ENCODE data around the gene NRBF2. TPM values are rescaled to one million over a fixed set of nuclear protein-coding genes. Genes with fewer than 3 reads are reported as not detected.
"Not testable (repeated sequence)": the region's sequence is repeated elsewhere in the genome, so short reads cannot be mapped to it uniquely, and the experiment has no call there.

The NRBF2 gene
- total RNA-seq, 2 experiments from 2014 or later: 25.1 to 26.8 TPM

DNA sequence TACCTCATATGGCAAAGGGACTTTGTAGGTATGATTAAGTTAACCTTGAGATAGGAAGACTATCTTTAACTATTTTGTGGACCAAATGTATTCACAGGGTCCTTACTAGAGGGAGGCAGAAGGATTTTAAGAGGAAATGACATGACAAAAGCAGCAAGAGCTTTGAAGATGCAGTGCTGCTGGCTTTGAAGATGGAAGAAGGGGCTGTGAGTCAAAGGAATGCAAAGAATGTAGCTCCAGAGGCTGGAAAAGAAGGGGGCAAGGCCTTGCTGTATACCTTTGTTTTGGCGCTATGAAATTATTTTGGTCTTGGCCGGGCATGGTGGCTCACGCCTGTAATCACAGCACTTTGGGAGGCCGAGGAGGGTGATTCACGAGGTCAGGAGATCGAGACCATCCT lies 3.2 kb upstream of the NRBF2 start:
- peaks cover 14% of the 10 kb centered on the region for H3K4me1 Mint-ChIP-seq
- H3K4me3 Mint-ChIP-seq: no peak overlapping the region
- H3K27me3 Mint-ChIP-seq: no peaks in the 10 kb centered on the region
- DNase-seq: no peak
- peaks cover 12% of the 10 kb centered on the region for H3K36me3 Mint-ChIP-seq (ENCODE audit: low read depth)
- CTCF ChIA-PET: interaction anchor here (6.0 kb wide), 1 partner anchor 29 kb away, joined by 35 read pairs; no protein-coding TSS in a partner anchor
- POLR2A ChIA-PET: no interaction called here
- no peak overlapping the region for H3K27ac Mint-ChIP-seq
- peaks cover 12% of the 10 kb centered on the region for H3K9me3 Mint-ChIP-seq

DNA sequence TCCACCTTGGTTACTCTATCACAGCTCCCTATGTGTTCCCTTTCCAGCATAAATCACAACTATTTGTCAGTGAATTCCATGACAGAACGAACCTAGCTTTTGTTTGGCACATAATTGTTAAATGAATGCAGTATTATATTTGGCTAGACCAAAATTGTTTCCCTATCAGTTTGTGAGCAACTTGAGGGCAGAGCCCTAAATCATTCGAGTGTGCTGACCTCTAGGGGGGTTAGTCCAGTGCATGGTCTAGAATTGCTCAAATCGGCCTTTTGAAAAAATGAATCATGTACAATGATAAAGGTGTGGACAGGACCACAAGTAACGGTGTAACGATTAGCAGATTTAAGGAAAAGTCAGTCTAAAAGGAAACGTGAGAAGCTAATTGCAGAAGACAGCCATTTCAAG lies 475 bp upstream of the NRBF2 start:
- Mint-ChIP-seq H3K27ac (peak overlapping the region; percentile 95), H3K9me3 (peaks cover 12% of the 10 kb centered on the region), H3K27me3 (no peaks in the 10 kb centered on the region), H3K36me3 (ENCODE audit: low read depth) (peaks cover 23% of the 10 kb centered on the region), H3K4me3 (peak overlapping the region; percentile 91), H3K4me1 (peaks cover 33% of the 10 kb centered on the region)
- ChIA-PET CTCF (interaction anchor here (0.8 to 6.0 kb wide), 7 partner anchors 8 to 639 kb away, joined by 3 to 35 read pairs (median 5); partner anchors contain the start of gene ADO), POLR2A (interaction anchor here (0.8 to 3.9 kb wide), 20 partner anchors 10 to 605 kb away, joined by 3 to 34 read pairs (median 4); partner anchors contain the start of genes ADO and EGR2)
- DNase-seq: no peak

DNA sequence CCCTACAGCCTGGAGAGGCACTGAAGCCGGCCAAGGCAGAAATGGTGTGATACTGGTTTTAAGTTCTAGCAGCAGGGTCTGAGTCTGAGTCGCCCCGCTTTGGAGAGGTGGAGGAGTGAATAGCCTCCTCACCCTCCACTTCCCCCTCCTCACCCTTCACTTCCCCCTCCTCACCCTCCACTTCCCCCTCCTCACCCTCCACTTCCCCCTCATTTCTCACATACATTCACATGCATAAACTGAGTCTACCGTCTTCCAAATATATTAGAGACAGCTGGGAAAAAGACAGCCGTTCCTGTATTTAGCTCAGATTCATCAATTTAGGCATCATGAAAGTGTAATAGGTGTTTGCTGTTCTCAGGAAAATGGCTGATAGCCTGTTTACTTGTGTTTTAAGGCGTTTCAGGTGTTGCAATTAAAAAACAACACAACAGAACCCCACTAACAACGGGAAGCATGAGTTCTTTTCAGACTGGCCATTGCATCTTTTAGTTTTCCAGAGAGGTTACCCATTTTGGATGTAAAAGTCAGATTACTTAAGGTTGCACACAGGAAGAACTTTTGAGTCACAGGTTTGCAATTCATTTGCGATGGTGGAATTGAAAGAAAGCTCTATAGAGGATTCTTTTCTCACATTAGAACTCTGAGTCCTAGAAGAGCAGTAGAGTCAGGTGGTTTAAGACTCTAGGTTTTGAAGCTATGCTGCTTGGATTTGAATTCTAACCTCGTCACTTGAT lies 861 bp downstream of the NRBF2 start:
- Mint-ChIP-seq H3K4me3 (peak overlapping the region; percentile 91), H3K36me3 (ENCODE audit: low read depth) (peaks cover 29% of the 10 kb centered on the region), H3K27ac (peak overlapping the region; percentile 95), H3K4me1 (peaks cover 39% of the 10 kb centered on the region), H3K9me3 (peaks cover 12% of the 10 kb centered on the region), H3K27me3 (no peaks in the 10 kb centered on the region)
- ChIA-PET POLR2A (interaction anchor here (0.7 to 3.9 kb wide), 23 partner anchors 8 to 606 kb away, joined by 3 to 34 read pairs (median 4); partner anchors contain the start of genes ADO and EGR2), CTCF (interaction anchor here (1.0 to 6.0 kb wide), 5 partner anchors 12 to 869 kb away, joined by 3 to 35 read pairs (median 7); no protein-coding TSS in a partner anchor)
- DNase-seq: no peak

DNA sequence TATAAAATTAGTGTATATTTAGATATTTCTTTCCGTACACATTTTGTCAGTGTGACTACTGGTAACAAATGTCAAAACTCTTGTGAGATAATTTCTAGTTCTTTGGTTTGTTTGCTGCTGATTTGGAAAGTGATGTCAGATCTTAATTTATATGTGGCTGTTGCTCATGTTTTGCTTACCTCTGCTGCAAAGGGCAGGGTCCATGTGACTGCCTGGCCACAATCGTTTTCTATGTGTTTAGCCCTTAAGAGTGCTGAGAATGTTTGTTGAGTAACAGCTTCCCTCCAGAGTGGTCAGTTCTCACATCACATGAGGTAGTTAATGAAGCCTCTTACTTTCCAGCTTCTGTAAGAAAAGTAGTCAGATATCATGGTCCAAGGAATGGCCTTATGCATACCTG lies 4.2 kb downstream of the NRBF2 start:
- ChIA-PET POLR2A (interaction anchor here (1.4 kb wide), 1 partner anchor 9 kb away, joined by 6 read pairs; no protein-coding TSS in a partner anchor), CTCF (interaction anchor here (0.5 to 2.1 kb wide), 3 partner anchors 21 to 583 kb away, joined by 3 to 7 read pairs (median 4); no protein-coding TSS in a partner anchor)
- Mint-ChIP-seq H3K4me1 (peaks cover 50% of the 10 kb centered on the region), H3K36me3 (ENCODE audit: low read depth) (peaks cover 39% of the 10 kb centered on the region), H3K9me3 (peaks cover 6% of the 10 kb centered on the region), H3K27ac (no peak overlapping the region), H3K27me3 (no peaks in the 10 kb centered on the region), H3K4me3 (no peak overlapping the region)
- DNase-seq: no peak

DNA sequence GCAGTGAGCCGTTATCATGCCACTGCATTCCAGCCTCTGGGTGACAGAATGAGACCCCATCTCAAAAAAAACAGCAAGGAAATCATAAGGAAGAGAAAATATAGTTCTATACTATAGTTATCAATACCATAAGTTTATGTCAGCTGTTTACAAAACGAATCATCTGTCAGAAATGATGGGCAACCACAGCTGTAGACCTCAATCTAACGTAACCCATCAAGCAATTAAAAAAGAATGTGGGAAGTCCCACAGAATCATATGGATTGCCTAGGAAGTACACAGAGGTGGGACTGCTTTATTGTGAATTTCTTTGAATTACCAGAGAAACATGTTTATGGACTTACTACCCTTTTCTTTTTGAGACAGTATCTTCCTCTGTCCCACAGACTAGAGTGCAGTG lies 6.9 kb downstream of the NRBF2 start:
- H3K36me3 Mint-ChIP-seq (ENCODE audit: low read depth): peaks cover 29% of the 10 kb centered on the region
- DNase-seq: no peak
- H3K9me3 Mint-ChIP-seq: no peaks in the 10 kb centered on the region
- no peaks in the 10 kb centered on the region for H3K27me3 Mint-ChIP-seq
- no peak overlapping the region for H3K27ac Mint-ChIP-seq
- ChIA-PET CTCF (interaction anchor here (2.2 kb wide), 1 partner anchor 18 kb away, joined by 12 read pairs; no protein-coding TSS in a partner anchor), POLR2A (no interaction called here)
- H3K4me3 Mint-ChIP-seq: no peak overlapping the region
- H3K4me1 Mint-ChIP-seq: peaks cover 45% of the 10 kb centered on the region

DNA sequence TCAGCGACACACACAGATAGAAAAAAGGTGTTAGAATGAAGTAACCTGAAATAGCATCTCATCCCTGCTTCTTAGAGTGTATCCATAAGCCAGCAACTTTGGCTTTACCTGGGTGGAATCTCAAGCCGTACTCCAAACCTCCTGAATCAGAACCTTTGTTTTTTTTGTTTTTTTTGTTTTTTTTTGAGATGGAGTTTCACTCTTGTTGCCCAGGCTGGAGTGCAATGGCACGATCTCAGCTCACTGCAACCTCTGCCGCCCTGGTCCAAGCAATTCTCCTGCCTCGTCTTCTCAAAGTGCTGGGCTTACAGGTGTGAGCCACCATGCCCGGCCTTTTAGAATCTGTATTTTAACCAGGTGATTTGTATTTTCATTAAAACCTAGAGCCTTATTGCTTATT lies 9.0 kb downstream of the NRBF2 start:
- CTCF ChIA-PET: interaction anchor here (0.7 to 1.2 kb wide), 3 partner anchors 15 to 578 kb away, joined by 3 to 4 read pairs (median 3); no protein-coding TSS in a partner anchor
- POLR2A ChIA-PET: interaction anchor here (1.3 kb wide), 1 partner anchor 9 kb away, joined by 4 read pairs; the partner anchor contains the start of gene NRBF2
- no peak overlapping the region for H3K27ac Mint-ChIP-seq
- H3K4me1 Mint-ChIP-seq: peaks cover 41% of the 10 kb centered on the region
- no peak overlapping the region for H3K4me3 Mint-ChIP-seq
- no peaks in the 10 kb centered on the region for H3K9me3 Mint-ChIP-seq
- no peak for DNase-seq
- H3K27me3 Mint-ChIP-seq: no peaks in the 10 kb centered on the region
- H3K36me3 Mint-ChIP-seq (ENCODE audit: low read depth): peaks cover 32% of the 10 kb centered on the region

DNA sequence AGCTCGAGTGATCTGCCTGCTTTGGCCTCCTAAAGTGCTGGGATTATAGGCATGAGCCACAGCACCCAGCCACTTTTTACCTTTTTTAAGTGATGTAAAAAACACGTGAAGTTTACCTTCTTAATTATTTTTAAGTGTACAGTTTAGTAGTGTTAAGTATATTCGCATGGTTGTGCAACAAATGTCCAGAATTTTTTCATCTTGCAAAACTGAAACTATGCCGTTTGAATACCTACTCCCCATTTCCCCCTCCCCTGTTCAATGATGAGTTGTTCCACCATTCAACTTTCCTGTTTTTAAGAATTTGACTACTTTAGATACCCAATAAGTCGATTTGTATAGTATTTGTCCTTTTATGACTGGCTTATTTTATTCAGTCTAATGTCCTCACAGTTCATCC lies 10.9 kb downstream of the NRBF2 start:
- CTCF ChIA-PET: interaction anchor here (3.7 kb wide), 1 partner anchor 14 kb away, joined by 40 read pairs; no protein-coding TSS in a partner anchor
- POLR2A ChIA-PET: no interaction called here

DNA sequence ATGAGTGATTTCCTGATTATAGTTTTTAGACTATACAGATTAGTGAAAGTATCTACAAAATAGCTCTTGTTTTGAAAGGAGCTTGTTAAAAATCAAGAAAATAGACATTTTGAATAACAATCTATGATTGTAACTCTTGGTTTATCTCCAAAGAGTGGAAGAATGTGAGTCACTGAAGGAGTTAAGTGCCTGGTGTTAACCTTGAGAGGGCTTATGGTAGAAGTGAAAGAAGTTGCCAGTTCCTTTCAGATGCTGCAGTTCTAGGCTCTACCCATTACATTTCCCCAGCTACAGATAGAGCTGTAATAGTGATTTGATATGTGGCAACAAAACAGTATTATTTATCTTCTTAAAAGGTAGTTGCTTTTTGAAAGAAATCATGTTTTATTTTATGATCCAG lies 12.7 kb downstream of the NRBF2 start:
- CTCF ChIA-PET: interaction anchor here (1.6 to 3.7 kb wide), 5 partner anchors 11 to 574 kb away, joined by 3 to 40 read pairs (median 7); no protein-coding TSS in a partner anchor
- H3K27me3 Mint-ChIP-seq: no peaks in the 10 kb centered on the region
- no peak for DNase-seq
- peaks cover 30% of the 10 kb centered on the region for H3K4me1 Mint-ChIP-seq
- POLR2A ChIA-PET: interaction anchor here (1.7 to 2.9 kb wide), 2 partner anchors 9 to 12 kb away, joined by 6 to 33 read pairs; partner anchors contain the start of gene NRBF2
- H3K36me3 Mint-ChIP-seq (ENCODE audit: low read depth): peaks cover 32% of the 10 kb centered on the region
- no peak overlapping the region for H3K27ac Mint-ChIP-seq
- H3K9me3 Mint-ChIP-seq: no peaks in the 10 kb centered on the region
- no peak overlapping the region for H3K4me3 Mint-ChIP-seq

More for the DNA sequence above, 10.9 kb downstream of the NRBF2 start:
- Mint-ChIP-seq H3K4me1 (peaks cover 33% of the 10 kb centered on the region), H3K27ac (no peak overlapping the region), H3K9me3 (no peaks in the 10 kb centered on the region), H3K36me3 (ENCODE audit: low read depth) (peaks cover 30% of the 10 kb centered on the region), H3K4me3 (no peak overlapping the region), H3K27me3 (no peaks in the 10 kb centered on the region)
- no peak for DNase-seq

DNA sequence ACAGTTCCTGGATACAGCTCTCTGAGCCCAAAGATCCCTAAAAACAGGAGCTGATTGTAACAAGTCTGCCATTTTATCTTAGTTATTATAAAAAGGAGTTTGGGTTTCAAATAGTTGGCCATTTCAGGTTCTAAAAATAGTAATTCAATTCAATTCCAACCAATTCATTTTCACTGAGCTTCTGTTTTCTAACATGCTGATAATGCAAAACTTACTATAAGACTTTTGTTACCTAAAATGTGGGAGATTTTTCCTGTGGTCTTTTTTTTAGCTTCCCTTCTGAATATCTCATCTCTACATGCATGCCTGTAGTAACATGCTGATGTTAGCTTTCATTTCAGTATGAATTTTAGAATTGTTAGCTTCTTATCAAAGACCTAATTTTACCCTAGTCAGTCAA lies 13.4 kb downstream of the NRBF2 start:
- H3K9me3 Mint-ChIP-seq: no peaks in the 10 kb centered on the region
- DNase-seq: no peak
- no peak overlapping the region for H3K4me3 Mint-ChIP-seq
- no peaks in the 10 kb centered on the region for H3K27me3 Mint-ChIP-seq
- CTCF ChIA-PET: interaction anchor here (1.6 to 3.7 kb wide), 4 partner anchors 12 to 536 kb away, joined by 3 to 40 read pairs (median 10); no protein-coding TSS in a partner anchor
- H3K4me1 Mint-ChIP-seq: peaks cover 28% of the 10 kb centered on the region
- H3K27ac Mint-ChIP-seq: no peak overlapping the region
- POLR2A ChIA-PET: interaction anchor here (1.7 to 2.9 kb wide), 2 partner anchors 10 to 13 kb away, joined by 6 to 33 read pairs; partner anchors contain the start of gene NRBF2
- peaks cover 33% of the 10 kb centered on the region for H3K36me3 Mint-ChIP-seq (ENCODE audit: low read depth)

DNA sequence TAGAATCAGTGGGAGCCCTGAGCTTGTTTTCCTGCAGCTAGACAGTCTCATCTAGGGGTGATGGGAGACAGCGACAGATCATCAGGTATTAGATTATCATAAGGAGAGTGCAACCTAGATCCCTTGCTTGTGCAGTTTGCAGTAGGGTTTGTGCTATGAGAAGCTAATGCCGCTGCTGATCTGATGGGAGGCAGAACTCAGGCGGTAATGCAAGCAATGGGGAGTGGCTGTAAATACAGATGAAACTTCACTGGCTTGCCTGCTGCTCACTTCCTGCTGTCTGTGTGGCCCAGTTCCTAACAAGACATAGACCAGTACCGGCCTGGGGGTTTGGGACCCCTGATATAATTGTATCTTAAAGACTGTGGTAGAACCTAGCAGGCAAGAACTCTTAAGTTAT lies 17.6 kb downstream of the NRBF2 start:
- Mint-ChIP-seq H3K9me3 (no peaks in the 10 kb centered on the region), H3K27me3 (no peaks in the 10 kb centered on the region), H3K4me3 (no peak overlapping the region), H3K4me1 (peaks cover 11% of the 10 kb centered on the region), H3K36me3 (ENCODE audit: low read depth) (peaks cover 58% of the 10 kb centered on the region), H3K27ac (no peak overlapping the region)
- ChIA-PET POLR2A (no interaction called here), CTCF (no interaction called here)
- DNase-seq: no peak

DNA sequence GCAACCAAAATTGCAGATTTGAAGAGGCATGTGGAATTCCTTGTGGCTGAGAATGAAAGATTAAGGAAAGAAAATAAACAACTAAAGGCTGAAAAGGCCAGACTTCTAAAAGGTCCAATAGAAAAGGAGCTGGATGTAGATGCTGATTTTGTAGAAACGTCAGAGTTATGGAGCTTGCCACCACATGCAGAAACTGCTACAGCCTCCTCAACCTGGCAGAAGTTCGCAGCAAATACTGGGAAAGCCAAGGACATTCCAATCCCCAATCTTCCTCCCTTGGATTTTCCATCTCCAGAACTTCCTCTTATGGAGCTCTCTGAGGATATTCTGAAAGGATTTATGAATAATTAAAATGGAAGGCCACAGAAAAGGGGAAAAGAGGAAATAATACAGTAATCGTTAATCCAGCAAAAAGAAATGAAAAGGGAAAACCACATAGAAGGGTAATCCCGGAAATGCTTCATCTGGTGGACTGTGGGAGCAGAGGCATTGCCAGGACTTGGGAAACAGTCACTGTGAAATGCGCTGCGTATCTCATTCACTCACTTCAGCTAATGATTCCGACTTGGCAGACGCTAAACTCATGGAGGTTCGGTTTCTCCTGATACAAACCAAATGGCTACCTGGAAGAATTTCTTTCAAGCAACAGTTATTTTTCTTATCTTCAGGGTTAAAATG lies 20.9 kb downstream of the NRBF2 start:
- H3K4me3 Mint-ChIP-seq, CTCF ChIA-PET, H3K27me3 Mint-ChIP-seq, H3K9me3 Mint-ChIP-seq, POLR2A ChIA-PET, DNase-seq, H3K27ac Mint-ChIP-seq: not testable (repeated sequence)
- Mint-ChIP-seq H3K4me1 (peaks cover 12% of the 10 kb centered on the region), H3K36me3 (ENCODE audit: low read depth) (peaks cover 45% of the 10 kb centered on the region)

DNA sequence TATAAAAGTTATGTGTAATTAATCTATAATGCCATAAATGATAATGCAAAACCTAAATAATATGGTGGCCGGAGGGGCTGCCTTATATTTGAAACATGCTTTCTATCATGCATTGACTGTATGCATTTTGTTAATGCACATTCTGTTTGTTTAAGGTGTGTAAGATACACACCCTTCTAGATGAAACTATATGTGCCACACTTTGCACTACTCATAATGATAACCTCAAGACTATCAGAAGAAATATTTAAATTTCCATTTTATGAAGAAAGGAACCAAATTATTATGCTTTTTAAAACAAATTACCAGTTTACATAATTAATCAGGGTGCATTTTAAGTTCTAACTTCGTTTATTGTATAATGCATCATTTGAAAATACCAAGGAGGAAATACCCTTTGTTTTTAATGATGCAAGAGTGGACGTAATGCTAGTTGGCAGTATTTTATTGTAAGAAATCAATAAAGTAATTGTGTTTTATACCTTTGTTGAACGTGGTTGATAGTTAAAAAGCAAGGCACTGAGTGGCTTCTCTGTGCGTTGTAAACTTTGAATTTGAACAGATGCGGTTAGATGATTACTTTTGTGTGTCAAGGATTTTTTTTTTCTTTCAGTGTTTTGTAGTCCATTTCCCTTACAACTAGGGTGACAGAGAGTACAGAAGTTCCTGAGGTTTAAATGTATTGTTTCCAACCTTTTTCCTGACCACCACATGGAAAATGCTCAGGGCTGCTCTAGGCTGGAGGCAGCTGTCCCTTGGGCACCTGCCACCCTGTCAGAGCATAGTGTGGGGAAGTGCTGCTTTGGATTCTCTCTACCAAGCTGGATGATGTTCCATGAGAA lies 21.6 kb downstream of the NRBF2 start:
- DNase-seq: no peak
- H3K27me3 Mint-ChIP-seq: no peaks in the 10 kb centered on the region
- ChIA-PET CTCF (interaction anchor here (6.5 kb wide), 1 partner anchor 10 kb away, joined by 40 read pairs; no protein-coding TSS in a partner anchor), POLR2A (no interaction called here)
- peaks cover 10% of the 10 kb centered on the region for H3K4me1 Mint-ChIP-seq
- no peak overlapping the region for H3K27ac Mint-ChIP-seq
- H3K9me3 Mint-ChIP-seq: no peaks in the 10 kb centered on the region
- H3K36me3 Mint-ChIP-seq (ENCODE audit: low read depth): peaks cover 42% of the 10 kb centered on the region
- no peak overlapping the region for H3K4me3 Mint-ChIP-seq
